NCI-H345 treated with DMSO at 0.1 percent for 48 hours (cell line): Measurements from ENCODE around the gene KCNIP2.
A peak's percentile ranks its signal among the peaks of the same experiment; 100 is the strongest.

Experiments used
- DNase-seq: peaks from one replicate; lab custom pipeline; 2025; ENCODE audit not compliant: unreplicated experiment; lab: John Stamatoyannopoulos, UW

KCNIP2 gene

DNA sequence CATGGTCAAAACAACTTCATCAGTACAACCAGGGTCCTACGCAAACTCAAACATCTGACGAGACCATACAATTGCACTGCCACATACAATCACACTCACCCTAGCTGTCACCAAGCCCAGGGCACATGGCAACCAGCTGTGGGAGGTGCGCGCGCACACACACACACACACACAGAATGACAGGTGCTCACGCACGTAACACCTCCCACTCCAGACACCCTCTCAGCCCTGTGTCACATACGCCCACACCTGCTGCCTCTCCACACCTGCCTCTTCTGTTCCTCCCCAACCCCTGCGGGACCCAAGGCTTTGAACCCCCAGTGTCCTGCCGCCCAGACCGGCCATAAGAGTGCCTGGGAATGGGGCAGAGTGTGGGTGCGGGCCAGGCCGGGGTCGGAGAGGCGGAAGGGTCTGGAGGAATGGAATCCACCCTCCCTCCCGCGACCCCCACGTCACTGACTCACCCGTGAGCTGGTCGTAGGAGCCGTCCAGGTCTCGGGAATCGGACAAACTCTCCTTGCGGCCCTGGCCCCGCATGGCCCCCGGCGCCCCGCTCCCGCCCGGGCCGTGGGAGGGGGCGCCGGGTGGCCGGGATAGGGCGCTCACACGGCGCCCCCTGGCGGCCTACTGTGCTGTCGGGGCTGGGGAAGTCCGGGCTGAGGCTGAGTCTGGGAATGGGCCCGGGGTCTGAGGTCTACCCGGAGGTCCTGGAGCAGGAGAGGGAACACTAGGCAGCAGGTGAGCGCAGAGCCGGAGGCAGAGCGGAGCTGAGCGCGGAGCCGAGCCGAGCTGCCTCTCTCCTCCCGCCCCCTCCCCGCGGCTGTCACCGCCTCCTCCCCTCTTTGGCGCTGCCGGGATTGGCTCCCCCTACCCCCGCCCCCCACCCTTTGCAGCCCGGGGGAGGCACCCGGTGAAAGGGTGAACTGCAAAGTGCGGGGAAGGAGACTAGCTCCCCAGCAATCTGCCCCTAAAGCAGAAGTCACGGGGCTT, at the start of gene KCNIP2:
TSS of gene KCNIP2 (minus strand) at position 769 of the 990 bp plus-strand sequence. CDS start at position 537, 232 bp downstream.
- DNase-seq: peak; percentile 11

DNA sequence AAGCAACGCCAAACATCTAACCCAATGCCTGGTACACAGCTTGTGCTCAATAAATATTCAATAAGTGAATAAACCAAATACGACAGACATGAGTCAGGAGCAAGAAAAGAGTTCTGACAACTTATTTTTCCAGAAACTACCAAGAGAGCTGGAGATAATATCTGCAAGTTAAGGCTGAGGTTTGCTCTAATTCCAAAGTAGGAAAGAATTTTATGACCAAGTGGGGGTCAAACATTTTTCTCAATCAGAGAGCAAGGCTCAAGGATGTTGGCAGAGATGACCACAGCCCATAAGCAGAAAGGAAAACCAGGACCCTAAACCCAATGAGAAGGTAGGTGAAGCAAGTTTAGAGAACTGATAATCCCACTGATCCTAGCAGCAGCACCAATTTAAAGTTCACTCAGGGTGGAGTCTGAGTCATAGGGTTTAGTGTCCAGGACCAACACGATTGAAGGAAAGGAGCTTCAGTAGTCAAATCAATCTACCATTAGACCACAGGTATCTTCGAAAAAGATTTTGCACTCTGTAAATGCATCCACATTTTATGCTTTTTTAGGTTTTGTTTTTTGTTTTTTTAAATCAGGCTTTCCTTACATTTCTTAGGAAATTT, 49.3 kb upstream of the KCNIP2 start:
- DNase-seq: no peak

DNA sequence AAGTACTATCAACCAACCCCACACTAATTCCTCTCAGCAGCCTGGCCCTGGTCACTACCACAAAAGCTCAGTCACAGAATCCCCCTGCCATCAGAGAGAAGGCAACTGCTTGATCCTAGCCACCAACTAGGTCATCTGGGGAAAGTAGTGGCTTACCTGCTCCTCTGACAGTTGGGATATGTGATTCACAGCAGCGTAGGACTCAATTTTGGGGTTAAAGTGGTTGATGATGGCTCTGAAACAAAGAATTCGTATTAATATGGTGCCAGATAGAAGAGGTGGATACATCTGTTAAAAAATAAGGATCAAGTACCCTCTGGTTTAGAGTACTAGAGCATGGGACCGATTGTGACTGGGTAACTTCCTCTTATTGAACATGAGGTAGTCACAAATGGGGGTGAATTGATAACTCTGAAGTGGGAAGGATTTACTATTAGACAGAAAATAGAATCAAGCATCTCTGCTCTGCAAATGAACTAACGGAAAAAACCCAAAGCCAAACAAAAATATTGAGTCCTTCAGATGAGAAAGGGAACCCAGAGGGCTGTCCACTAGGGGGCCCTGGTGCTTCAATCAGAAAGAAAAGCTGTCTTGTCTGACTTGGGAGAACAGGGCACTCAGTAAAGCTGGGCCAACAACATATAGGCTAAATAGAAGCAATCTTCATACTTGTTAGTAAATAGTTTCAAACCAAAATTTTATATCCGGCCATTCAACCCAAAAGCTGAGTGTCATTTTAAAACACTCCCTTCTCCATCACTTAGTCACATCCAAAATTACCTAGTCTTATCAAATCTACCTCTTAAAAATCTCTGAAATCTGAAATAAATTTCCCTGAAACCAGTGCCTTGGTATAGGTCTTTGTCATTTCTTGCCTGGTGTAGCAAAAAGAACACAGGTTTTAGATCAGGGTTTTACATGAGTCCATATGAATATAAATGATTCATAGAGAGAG, 45.9 kb upstream of the KCNIP2 start:
- DNase-seq: peak; percentile 9

DNA sequence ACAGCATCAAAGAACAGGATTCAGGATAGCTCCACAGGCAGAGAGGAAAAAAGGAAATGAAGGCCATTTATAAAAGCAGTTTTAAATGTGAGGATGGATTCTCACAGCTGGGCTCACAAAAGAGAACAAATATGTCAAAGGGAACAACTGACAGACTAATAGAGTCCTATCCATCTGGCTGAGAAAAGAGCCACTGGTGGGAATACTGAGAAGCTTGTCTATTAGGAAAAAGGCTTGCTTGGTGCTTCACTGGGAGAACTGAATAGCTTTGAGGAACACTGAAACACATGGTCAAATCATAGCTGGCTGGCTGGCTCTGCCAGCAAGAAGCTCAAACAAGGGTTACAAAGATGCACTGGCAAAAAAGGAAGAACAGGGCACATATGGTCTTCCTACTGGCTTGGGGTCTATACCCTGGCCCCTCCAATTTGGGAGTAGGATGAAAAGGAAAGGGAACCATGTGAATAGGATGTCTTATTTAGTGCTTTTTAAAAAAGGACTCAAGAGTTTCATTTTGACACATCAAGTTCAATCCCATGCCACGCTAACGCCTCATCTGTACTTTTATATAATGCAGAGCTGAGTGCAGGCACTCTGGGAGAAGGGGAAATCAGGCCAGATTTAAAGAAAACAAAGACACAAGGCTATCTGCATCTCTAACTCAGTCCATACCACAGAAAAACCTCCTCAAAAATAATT, 44.8 kb upstream of the KCNIP2 start:
- DNase-seq: no peak

DNA sequence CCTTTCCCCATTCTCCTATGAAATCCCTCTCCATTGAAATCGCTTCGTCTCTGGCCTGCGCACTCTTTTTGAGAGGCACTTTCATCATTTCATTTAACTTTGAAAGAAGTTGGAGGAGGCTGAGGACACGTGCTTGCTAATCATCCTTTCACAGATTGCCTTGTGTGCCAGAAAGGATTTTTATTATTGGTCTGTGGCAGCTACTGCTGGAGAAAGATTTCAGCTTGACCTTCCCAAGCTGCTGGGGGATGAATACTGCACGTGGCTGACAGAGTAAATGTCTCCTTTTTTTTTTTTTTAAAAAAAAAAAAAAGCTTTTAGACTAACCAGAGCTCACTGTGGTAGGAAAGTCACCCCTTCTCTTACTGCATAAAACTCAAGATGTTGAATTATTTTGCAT, 44.2 kb upstream of the KCNIP2 start:
- DNase-seq: no peak

DNA sequence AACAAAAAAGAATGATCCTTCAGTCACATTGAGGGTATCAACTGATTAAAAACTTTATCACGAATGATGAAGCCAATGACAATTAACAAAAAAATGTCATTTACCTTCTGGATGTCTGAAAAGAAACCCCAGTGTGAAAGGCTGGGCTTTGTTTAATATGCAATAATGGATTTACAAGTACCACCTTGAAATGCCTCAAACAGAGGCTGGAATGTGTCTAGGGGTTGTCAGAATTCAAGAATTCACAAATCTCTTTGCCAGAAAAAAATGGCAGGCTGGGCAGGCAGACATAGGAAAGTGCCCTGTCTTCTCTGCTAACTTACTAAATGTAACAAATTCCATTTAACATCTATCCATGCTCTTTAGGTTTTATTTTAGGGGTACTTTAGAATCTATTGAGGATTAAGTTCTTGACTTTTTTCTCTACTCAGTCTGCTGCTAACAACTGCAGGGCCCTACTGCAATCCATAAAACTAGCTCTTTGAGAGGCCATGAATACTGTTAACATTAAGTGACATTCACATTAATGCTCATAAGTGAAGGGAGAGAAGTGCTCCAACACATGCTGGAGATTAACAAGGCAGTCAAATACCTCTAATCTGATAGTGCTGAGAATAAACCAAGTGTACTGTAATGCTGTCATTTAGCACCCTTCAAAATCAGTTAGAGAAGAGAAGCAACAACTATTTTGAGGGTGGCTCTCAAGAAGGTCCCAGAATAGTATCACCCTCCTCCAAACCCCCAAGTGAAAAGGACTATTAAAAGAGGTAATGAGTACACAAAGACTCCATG, 43.1 kb upstream of the KCNIP2 start:
- no peak for DNase-seq

DNA sequence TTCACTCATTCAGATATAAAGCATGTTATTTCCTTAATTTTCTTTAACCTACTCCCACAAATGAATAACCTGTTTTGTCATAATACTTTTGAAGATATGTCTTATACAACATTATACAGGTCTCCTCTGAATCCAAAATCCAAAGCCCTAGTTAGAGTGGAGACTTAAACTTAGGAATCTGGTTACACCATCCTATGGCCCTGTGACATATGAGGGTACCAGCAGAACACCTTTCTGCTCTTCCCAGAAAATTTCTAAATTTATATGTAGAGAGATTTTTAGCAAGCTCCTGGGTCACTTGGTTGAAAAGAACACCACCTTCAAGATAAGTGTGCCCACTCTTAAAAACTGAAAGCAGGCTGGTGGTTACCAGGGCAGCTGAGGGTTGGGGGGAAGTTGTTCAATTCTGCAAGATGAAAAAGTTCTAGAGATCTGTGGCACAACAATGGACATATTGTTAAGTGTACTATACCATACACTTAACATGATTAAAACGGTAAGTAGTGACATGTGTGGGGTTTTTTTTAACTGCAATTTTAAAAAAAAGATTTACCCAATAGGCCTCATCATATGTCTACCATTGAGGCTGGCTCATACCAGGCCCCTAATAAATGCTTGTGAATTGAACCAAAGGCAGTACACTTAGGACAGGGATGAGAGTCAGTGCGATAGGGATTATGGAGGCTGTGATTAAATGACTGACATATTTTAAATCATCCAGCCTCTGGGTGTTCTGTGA, 37.6 kb upstream of the KCNIP2 start:
- DNase-seq: no peak

DNA sequence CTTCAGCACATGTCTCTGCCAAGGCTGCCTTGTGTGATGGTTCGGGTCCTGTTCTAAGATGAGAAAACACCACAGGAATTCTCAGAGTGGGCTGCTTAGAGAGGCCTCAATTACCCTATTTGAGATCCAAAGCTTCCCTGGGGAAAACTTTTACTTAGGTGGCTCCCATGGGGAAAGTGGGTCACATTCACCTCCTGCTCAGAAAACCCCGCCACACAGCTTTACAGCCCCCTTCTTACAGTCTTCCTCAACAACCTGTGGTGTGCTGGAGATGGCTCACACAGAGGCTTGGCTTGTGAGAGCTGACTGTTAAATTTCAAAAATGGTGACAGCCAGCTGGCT, 36.6 kb upstream of the KCNIP2 start:
- no peak for DNase-seq

DNA sequence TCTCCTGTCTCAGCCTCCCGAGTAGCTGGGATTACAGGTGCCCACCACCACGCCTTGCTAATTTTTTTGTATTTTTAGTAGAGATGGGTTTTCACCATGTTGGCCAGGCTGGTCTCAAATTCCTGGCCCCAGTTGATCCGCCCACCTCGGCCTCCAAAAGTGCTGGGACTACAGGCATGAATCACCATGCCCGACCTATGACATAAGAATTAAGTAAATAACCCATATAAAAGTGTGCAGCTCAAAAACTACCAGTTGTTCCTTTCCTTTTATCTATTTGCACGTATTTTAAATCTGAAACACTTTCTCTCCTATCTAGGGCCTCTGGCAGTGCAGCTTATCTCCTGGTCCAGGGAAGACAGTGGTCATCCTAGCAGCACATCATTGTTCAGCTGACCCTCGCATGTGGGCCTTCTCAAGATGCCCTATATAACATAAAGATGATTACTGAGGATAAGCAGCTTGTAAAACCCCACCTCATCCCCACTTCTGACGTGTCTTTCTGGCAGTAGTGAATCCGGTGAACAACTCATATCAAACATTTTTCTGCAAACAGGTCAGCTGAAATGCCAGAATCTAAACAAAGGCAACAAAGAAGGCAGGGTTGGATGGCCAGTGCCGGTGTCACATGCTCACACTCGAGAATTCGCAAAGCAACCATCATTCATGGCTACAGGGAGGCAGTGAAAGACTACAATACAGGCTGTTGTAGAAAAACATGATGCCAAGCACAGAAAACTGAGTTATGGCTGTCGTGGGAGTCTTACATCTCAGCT, 36.0 kb upstream of the KCNIP2 start:
- DNase-seq: no peak

DNA sequence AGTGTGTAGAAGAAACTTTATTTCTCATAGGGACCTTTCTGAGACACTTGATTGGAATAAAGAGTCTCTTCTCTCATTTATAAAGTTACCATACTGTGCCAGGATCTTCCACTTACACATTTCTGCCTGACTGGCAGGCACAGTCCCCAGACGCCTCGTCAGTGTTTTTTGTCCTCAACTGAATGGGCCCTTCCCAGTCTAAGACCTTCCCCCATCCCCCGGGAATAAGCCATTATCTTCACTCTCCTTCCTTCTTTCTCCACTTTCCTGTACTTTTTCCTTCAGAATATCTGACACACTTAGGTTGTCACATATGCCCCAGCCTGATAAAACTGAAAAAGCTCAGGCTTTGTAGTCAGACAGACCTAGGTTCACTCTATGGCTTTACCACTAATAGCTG, 35.3 kb upstream of the KCNIP2 start:
- DNase-seq: no peak

DNA sequence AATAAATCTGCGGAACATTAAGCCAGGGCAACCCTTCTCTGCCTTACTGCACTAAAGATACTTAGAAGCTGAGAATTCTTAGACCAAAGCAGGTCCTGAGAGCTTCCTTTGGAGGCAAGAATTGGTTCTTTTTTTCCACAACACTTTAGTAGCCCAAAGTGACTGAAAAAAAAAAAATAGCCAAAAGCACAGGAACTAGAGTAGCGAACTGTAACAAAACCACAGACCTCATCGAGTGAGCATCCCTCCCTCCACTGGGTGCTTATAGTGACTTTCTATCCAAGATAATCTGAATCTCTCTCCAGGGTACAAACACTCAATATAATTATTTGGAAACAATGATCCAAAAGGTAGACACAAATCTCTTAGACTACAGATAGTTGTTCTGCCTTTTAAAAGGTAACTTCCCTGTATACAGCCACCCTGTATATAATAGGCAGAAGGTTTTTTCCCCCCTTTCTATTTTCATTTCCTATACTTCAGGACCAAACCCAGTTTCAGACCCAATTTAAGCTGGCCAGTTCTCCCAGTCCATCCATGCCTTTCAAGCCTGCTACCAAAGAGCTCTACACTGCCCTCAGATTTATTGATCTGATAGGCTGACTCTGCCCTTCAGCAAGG, 31.6 kb upstream of the KCNIP2 start:
- DNase-seq: no peak

DNA sequence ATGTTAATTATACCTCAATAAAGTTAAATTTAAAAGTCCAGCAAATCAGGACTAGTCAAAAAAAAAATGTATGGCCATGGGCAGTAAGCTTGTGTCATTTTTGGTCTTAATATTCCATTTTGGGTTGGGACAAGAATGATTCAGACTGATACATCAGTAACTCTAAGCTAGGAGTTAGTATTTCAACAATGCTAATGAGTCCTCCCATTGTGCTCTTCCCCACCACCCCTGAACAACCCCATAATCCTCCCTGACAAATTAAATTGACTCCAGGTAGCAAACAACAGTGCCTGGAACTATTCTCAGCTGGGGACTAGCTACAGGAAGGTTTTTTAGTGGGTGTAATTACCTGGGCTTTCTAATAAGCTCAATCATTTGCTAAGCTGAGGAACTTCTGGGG, 30.7 kb upstream of the KCNIP2 start:
- no peak for DNase-seq

DNA sequence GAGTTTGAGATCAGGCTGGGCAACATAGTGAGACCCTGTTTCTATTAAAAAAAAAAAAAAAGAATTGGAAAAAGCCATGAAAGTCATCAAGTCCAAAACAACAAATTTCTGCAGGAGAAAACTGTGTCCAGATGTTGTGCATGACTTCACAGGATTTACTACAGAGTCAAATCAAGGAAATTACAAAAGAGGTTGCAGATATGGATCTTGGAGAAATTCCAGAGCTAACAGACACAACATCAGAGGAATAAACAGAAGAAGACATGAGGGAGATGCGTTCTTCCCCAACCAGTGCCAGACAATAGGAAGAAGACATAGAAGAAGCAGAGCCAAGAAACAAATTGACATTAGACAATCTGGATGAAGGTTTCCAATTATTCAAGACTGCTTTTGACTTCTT, 24.3 kb upstream of the KCNIP2 start:
- no peak for DNase-seq

DNA sequence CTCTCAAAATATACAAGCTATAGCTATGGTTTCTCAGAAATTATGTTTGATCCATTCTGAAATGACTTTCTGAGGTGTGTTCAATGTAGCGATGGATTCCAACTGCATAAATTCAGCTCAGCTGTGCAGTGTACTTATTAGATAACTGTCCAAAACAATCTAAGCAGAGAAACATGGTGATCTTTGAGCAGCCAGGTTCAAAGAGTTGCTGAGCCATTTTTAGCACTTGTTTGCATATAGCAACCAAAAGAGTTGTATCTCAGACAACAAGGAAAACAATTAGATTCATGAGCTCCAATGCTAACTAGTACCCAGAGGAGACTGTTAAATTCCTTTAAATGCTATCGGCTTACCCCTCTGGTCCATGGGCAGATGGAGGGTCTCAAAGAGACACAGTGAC, 15.9 kb upstream of the KCNIP2 start:
- DNase-seq: no peak

DNA sequence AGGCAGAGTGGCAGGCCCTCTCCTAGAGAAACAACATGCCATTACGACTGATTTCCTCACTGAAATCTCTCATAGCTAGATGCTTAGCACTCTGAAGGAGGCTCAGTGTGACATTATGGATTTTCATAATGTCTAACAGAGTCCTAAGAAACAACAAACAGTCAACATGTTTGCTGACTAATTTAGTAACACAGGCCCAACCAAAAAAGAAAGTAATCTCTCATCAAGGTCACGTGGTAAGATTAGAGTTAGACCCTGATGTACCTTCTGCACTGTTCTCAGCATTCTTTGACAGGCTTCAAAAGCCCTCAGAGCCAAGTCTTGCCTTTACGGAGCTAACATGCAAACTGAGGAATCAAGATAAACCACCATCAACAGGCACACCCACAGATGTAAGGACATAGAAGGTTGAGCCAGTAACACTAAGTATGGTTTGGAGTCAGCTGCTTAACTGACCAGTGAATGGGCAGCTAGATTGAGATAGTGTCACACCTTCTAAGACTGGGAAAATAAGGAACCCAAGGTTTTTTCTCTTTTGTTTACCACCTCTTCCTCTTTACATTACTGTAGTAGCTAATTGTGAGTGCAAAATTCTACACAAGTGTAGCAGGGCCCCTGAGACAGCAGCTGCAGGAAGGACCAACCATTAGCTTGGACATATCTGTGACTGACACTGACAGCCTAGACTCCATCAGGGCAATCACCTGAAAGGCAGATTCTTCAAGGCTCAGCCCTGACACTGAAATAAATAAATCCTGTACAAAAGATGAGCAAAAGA, 15.3 kb upstream of the KCNIP2 start:
- DNase-seq: no peak

DNA sequence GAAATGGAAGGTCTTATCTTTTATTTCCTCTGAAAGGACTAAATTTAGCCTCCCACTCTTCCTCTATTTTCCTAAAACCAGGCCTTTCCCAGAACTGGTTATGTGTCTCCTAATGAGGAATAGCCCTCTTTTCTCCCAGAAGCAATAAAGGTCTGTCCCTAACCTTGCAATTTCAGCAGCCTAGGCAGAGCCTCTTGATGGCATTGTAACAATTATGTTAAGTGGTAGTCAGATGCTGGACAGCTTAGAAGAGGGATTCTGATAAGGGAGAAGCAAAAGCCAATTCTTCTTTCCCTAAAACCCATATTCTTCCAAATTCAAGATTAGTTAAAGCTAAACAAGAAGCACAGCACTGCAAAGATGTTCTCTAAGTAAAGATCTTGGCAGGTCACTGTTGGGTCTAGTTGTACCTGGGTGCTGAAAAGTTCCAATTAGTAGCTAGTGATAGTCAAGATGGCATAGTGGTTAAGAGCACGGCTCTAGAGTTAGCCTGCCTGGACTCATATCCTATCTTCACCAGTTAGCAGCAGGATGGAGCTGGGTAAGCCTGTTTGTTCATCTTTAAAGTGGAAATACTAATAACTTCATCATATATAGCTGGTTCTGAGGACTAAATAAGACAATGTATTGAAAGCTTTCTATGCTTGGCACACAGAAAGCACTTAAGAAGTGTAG, 14.3 kb upstream of the KCNIP2 start:
- DNase-seq: no peak

DNA sequence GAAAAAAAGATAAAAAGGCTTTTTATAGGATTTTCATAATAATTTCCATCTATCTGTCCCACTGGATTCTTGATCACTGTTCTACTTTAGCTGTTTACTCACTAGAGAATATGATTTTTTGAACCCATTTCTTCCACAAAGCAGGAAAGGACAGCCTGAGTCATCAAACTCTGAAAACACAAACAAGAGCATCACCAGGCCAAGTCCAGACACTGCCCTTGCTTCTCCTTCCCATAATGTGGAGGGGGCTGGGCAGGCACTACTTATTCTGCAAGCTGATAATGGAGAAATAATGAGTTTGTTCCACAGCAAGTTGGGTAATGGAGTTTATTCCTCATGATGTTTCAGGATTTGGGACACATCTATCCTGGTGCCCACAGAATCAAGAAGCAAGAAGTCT, 13.0 kb upstream of the KCNIP2 start:
- no peak for DNase-seq
